Suprapubic skin (tissue), 4 donors: Measurements from ENCODE around the gene ROBO1. TPM values are rescaled to one million over a fixed set of nuclear protein-coding genes. Genes with fewer than 3 reads are reported as not detected.

Source experiments
- DNase-seq, 2 donors: peaks; one replicate each; pipeline ENCODE4 v3.0.0-alpha.2; 2019; ENCODE audit warnings: low spot score in 2 of 2
- H3K27ac ChIP-seq: fragments of 200-600 bp; sonication (generic); one replicate; pipeline ENCODE4 v1.5.1; 2019
- H3K27me3 ChIP-seq: fragments of 200-600 bp; sonication (generic); one replicate; pipeline ENCODE4 v1.5.1; 2019
- H3K36me3 ChIP-seq: fragments of 200-600 bp; sonication (generic); one replicate; pipeline ENCODE4 v1.5.1; 2019
- H3K4me1 ChIP-seq: fragments of 200-600 bp; sonication (generic); one replicate; pipeline ENCODE4 v1.5.1; 2019
- H3K4me3 ChIP-seq: fragments of 200-600 bp; sonication (generic); one replicate; pipeline ENCODE4 v1.5.1; 2019; ENCODE audit warnings: mild to moderate bottlenecking
- H3K9me3 ChIP-seq: fragments of 200-600 bp; sonication (generic); one replicate; pipeline ENCODE4 v1.5.1; 2019
- EP300 ChIP-seq: sonication (generic); formaldehyde crosslinking; IDR thresholded peaks from one replicate; pipeline ENCODE4 v1.6.1; 2017; ENCODE audit warnings: antibody characterized with exemption
- POLR2A ChIP-seq, 2 donors: fragments of 450-650 bp; IDR thresholded peaks; one replicate each; pipeline ENCODE4 v1.6.1; 2017; ENCODE audit warnings: antibody characterized with exemption in 2 of 2, mild to moderate bottlenecking in 2 of 2, moderate library complexity in 2 of 2
- POLR2AphosphoS5 ChIP-seq, 3 donors: sonication (generic); formaldehyde crosslinking; IDR thresholded peaks; one replicate each; pipeline ENCODE4 v1.6.1; 2017; ENCODE audit warnings: antibody characterized with exemption in 3 of 3
- WGBS: methylation state at CpG from one replicate; pipeline ENCODE4 v1.1.5; 2018; 5-methylcytosine and 5-hydroxymethylcytosine counted together
- total RNA-seq, 4 donors: library from RNA; depleted of rRNA; stranded (reverse); fragments of >200 nt; gene quantifications; one replicate each; pipeline ENCODE4 v1.1.0, GENCODE V29; 2016
- TF ChIP-seq, protein P1 (sequence below), 2 donors: fragments of 200-600 bp in 1 of 2; fragments of 450-650 bp in 1 of 2; sonication (generic) in 1 of 2; IDR thresholded peaks; one replicate each; pipeline ENCODE4 v1.5.1; 2016 to 2019; ENCODE audit warnings: antibody characterized with exemption in 2 of 2, mild to moderate bottlenecking in 1 of 2, moderate library complexity in 1 of 2

Gene ROBO1
- total RNA-seq, 4 donors from 2014 or later = 67.7 to 80.3 (median 71.3) TPM

- WGBS = 78% methylated on average over 4 of the region's 4 CpGs
- TF ChIP-seq EP300 (no peak), POLR2AphosphoS5 (IDR thresholded peaks at IDR 0.05) (no peak), POLR2A (IDR thresholded peaks at IDR 0.05) (no peak)
- TF ChIP-seq, protein P1, sequence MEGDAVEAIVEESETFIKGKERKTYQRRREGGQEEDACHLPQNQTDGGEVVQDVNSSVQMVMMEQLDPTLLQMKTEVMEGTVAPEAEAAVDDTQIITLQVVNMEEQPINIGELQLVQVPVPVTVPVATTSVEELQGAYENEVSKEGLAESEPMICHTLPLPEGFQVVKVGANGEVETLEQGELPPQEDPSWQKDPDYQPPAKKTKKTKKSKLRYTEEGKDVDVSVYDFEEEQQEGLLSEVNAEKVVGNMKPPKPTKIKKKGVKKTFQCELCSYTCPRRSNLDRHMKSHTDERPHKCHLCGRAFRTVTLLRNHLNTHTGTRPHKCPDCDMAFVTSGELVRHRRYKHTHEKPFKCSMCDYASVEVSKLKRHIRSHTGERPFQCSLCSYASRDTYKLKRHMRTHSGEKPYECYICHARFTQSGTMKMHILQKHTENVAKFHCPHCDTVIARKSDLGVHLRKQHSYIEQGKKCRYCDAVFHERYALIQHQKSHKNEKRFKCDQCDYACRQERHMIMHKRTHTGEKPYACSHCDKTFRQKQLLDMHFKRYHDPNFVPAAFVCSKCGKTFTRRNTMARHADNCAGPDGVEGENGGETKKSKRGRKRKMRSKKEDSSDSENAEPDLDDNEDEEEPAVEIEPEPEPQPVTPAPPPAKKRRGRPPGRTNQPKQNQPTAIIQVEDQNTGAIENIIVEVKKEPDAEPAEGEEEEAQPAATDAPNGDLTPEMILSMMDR (IDR thresholded peaks at IDR 0.05) = no peak
- H3K27ac ChIP-seq = no peak overlapping the region
- no peaks in the 10 kb centered on the region for H3K4me1 ChIP-seq
- no peak for DNase-seq
- no peaks in the 10 kb centered on the region for H3K36me3 ChIP-seq
- no peaks in the 10 kb centered on the region for H3K9me3 ChIP-seq
- no peaks in the 10 kb centered on the region for H3K27me3 ChIP-seq
- no peak overlapping the region for H3K4me3 ChIP-seq
Observed at GRCh38 chr3:79249701-79250100, 518.1 kb downstream of the ROBO1 start.

DNA sequence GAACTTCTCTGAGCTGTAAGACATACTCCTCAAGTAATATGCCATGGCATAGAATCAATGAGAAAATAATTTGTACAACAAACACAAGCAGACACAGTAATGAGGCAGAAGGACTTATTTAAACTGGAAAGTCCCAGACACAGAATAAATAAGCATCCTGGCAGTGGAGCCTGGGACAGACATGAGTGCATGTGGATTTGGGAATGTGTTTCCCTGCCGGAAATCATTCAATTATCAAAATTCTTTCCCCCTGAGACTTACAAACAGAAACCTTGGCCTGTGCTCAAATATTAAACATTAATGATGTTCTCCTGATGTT, 520.1 kb downstream of the ROBO1 start:
- Histone ChIP-seq H3K4me1 (no peaks in the 10 kb centered on the region), H3K4me3 (no peak overlapping the region), H3K36me3 (no peaks in the 10 kb centered on the region), H3K9me3 (no peaks in the 10 kb centered on the region), H3K27me3 (no peaks in the 10 kb centered on the region), H3K27ac (no peak overlapping the region)
- WGBS = 28% methylated on average over 1 of the region's 1 CpG
- TF ChIP-seq EP300 = no peak
- no peak for TF ChIP-seq POLR2A (IDR thresholded peaks at IDR 0.05)
- TF ChIP-seq, protein P1 (IDR thresholded peaks at IDR 0.05) = no peak
- TF ChIP-seq POLR2AphosphoS5 (IDR thresholded peaks at IDR 0.05) = no peak
- DNase-seq = no peak

DNA sequence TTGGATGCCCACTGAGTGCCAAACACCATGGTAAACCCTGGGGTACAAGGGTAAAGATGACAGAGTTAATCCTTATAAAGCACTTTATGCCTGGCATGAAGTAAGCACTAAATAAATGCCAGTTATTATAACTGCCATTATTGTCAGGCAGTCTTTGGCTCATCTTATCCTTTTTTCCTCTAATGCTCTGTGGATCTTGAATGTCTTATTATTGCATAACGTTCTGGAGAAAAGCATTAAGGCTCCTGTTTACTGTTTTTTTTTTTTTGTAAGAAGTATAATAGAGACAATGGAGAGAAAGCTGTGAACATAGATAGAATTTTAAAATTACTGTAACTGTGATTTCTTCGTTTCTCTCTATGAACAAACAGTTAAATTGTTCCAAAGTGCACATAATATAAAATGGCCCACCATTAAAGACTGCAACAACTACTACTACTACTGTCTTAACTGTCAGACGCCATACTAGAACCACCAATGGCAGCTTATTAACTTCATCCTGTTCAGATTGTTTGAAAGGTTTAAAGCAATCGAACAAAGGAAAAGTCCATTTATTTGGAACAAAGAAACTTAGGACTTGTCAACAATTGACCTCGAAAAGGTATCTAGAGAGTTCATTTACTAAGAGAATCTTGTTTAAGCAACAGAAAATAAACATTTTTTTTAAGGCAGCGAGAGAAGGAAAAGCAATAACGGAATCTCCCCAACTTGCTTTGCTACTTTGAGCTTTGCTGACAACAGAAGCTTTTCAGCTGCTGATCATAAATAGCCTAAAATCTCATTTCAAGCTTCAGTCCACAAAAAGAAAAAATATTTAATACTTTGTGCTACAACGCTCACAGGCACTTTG, 520.7 kb downstream of the ROBO1 start:
- Histone ChIP-seq H3K4me3 (no peak overlapping the region), H3K27me3 (no peaks in the 10 kb centered on the region), H3K36me3 (no peaks in the 10 kb centered on the region), H3K4me1 (no peaks in the 10 kb centered on the region), H3K9me3 (no peaks in the 10 kb centered on the region), H3K27ac (no peak overlapping the region)
- TF ChIP-seq, protein P1 (IDR thresholded peaks at IDR 0.05) = no peak
- TF ChIP-seq EP300 = no peak
- no peak for TF ChIP-seq POLR2AphosphoS5 (IDR thresholded peaks at IDR 0.05)
- TF ChIP-seq POLR2A (IDR thresholded peaks at IDR 0.05) = no peak
- 44% methylated on average over 8 of the region's 8 CpGs for WGBS
- no peak for DNase-seq

- 37% methylated on average over 1 of the region's 1 CpG for WGBS
- no peaks in the 10 kb centered on the region for H3K36me3 ChIP-seq
- H3K9me3 ChIP-seq = no peaks in the 10 kb centered on the region
- H3K4me3 ChIP-seq = no peak overlapping the region
- no peaks in the 10 kb centered on the region for H3K4me1 ChIP-seq
- TF ChIP-seq POLR2AphosphoS5 (IDR thresholded peaks at IDR 0.05) (no peak), POLR2A (IDR thresholded peaks at IDR 0.05) (no peak), EP300 (no peak)
- TF ChIP-seq, protein P1 (IDR thresholded peaks at IDR 0.05) = no peak
- H3K27ac ChIP-seq = no peak overlapping the region
- H3K27me3 ChIP-seq = no peaks in the 10 kb centered on the region
- DNase-seq = no peak
Observed at GRCh38 chr3:79245284-79246138, 522.3 kb downstream of the ROBO1 start.

- Histone ChIP-seq H3K4me3 (no peak overlapping the region), H3K27ac (no peak overlapping the region), H3K36me3 (no peaks in the 10 kb centered on the region), H3K4me1 (no peaks in the 10 kb centered on the region), H3K9me3 (no peaks in the 10 kb centered on the region), H3K27me3 (no peaks in the 10 kb centered on the region)
- TF ChIP-seq, protein P1 (IDR thresholded peaks at IDR 0.05) = no peak
- TF ChIP-seq POLR2AphosphoS5 (IDR thresholded peaks at IDR 0.05) = no peak
- TF ChIP-seq POLR2A (IDR thresholded peaks at IDR 0.05) = no peak
- no peak for TF ChIP-seq EP300
- 69% methylated on average over 1 of the region's 1 CpG for WGBS
- DNase-seq = no peak
Observed at GRCh38 chr3:79236496-79236895, 531.3 kb downstream of the ROBO1 start.
